GM12873 (cell line): ENCODE data around the gene REG3G.

ENCODE experiments used
- TF ChIP-seq, protein P1 (sequence below): IDR thresholded peaks from 2 replicates; pipeline ENCODE4 v1.5.1; 2012; ENCODE audit warnings: low read depth, mild to moderate bottlenecking, moderate library complexity, low read length, control low read depth; ENCODE audit not compliant: insufficient read depth; ENCODE audit errors: missing control alignments

The REG3G gene

GRCh38 chr2:79016342-79016741, 9.2 kb upstream of the REG3G start:
- TF ChIP-seq, protein P1, sequence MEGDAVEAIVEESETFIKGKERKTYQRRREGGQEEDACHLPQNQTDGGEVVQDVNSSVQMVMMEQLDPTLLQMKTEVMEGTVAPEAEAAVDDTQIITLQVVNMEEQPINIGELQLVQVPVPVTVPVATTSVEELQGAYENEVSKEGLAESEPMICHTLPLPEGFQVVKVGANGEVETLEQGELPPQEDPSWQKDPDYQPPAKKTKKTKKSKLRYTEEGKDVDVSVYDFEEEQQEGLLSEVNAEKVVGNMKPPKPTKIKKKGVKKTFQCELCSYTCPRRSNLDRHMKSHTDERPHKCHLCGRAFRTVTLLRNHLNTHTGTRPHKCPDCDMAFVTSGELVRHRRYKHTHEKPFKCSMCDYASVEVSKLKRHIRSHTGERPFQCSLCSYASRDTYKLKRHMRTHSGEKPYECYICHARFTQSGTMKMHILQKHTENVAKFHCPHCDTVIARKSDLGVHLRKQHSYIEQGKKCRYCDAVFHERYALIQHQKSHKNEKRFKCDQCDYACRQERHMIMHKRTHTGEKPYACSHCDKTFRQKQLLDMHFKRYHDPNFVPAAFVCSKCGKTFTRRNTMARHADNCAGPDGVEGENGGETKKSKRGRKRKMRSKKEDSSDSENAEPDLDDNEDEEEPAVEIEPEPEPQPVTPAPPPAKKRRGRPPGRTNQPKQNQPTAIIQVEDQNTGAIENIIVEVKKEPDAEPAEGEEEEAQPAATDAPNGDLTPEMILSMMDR = no peak

DNA sequence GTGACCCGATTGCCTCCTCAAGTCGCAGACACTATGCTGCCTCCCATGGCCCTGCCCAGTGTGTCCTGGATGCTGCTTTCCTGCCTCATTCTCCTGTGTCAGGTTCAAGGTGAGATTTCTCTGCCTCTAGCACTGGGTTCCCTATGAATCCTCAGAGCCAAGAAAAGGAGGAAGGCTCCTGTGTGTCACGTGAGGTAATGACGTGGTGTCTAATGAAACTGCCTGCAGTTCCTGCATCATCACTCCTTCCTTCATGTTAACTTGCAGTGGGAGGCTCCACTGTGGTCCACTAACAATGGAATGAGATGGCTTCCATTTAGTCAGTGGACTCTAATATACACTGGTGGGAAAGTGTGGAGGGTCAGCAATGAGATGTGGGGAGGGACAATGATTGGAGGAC, 559 bp downstream of the REG3G start:
- TF ChIP-seq, protein P1 = no peak

- TF ChIP-seq, protein P1 = no peak
Measured at GRCh38 chr2:79039944-79040343, 14.4 kb downstream of the REG3G start.

- TF ChIP-seq, protein P1 = peak; percentile 39
Measured at GRCh38 chr2:79041032-79041448, 15.5 kb downstream of the REG3G start.

- TF ChIP-seq, protein P1 = no peak
Measured at GRCh38 chr2:79065201-79065600, 39.7 kb downstream of the REG3G start.

DNA sequence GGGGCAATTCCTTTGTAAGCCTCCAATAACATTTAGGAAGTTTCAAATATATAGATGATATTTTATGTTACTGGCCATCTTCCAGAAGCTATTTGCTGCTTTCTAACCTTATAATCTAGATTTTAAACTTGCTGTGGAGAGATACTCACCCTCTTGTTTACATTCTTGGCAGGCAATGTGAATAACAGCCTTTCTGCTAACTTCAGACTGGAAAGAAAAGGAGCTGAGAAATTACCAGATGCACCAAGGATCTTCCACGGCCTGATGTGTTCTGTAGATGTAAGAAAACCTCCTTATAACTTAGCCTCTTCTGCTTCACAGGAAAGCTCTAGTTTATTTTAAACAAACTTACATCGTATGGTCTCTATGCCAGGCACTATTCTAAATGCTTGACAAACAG, 45.6 kb downstream of the REG3G start:
- TF ChIP-seq, protein P1 = no peak
